Stimulated activated CD4-positive, alpha-beta T cell treated with anti-CD3 and anti-CD28 coated beads, TNF-alpha, amount 100 ng/mL, for 4 hours (primary cell): Measurements from ENCODE around the gene KRT6C.

Experiments used
- DNase-seq, 3 experiments: peaks; one replicate each; pipeline ENCODE4 v3.0.0-alpha.2; 2020; ENCODE audit warnings: low read depth in 3 of 3

The KRT6C gene

DNA sequence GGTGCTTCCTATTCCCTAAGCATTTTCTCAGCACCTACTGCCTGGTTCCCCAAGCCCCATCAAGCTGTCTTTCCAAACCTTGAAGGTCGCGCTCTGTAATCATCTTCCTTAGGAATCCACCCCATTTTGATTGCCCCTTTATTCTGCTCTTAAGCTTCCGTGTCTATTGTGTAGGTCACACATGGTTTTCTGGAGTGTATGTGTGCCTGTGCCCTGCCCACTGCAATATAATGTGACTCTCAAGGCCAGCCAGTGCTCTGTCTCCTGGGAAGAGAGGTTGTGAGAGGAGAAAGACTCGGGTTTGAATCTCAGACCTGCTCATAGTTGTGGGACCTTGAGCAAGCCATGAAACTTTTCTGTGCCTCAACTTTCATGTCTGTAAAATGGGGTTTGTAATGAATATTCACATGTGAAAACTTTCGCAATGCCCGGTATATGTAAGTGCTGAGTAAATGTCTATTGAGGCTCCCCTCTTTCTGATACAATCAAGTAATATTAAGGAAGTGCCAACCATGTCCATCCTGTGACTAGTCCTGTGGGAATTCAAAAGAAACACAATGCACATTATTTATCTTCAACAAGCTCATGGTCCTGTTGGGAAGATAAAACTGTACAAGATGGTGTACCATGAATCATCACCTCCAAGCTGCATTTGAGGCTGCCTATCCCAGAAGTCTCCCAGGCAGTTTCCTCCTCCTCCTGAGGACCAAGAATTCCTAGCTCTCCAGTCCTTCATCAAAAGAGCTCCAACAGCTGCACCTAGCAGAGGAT is 38.7 kb downstream of the KRT6C start:
- no peak for DNase-seq

DNA sequence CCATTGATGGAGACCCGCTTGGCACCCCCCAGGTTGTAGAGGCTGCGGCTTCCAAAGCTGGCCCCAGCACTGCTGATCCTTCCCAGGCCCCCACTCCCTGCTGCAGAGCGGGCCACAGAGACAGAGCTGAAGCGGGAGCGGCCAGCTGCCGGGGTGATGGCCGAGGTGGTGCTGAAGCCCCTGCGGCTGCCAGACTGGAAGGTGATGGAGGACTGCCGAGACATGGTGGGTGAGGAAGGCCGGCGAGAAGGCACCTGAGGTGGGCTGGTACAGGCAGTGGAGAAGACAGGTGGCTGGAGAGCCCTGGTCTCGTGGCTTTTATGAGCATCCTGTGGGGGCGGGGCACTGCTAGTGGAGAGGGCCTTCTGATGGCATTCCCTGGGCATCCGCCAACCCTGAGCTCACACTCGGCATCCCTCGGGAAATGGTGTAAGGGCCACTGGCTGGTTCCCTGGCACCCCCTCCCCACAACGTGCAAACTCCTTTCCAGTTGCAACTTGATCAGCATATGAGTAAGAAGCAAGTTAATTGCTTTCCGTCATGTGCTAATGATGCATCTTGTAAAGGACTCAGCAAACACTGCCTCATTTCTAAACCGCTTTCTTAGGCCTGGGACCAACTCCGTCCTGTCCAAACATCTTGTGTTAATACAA is 39.4 kb downstream of the KRT6C start, which contains the start of gene KRT75:
KRT75 (minus strand) TSS at position 291 of the 653 bp plus-strand sequence; CDS start at position 224, 67 bp downstream.
- DNase-seq: no peak

DNA sequence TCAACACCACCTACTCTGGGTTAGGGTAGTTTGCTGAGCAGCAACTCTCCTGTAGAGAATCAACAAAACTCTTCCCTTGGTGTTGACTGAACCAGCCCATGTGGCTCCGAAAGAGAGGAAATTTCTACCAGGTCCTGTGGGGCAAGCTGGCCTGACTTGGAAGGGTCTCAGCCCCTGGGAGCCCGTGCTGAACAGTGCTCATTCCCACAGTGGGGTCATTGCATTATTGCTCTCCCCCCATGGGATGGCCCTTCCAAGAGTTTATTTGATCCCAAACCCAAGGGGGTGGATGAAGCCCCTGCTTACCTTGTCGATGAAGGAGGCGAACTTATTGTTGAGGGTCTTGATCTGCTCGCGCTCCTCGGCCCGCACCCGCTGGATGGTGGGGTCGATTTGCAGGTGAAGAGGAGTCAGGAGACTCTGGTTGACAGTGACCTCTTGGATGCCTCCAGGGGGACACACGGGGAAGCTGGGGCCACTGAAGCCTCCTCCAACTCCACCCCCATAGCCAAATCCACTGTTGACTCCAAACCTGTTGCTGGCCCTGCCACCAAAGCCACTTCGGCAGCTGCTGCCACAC is 40.0 kb downstream of the KRT6C start:
- no peak for DNase-seq

DNA sequence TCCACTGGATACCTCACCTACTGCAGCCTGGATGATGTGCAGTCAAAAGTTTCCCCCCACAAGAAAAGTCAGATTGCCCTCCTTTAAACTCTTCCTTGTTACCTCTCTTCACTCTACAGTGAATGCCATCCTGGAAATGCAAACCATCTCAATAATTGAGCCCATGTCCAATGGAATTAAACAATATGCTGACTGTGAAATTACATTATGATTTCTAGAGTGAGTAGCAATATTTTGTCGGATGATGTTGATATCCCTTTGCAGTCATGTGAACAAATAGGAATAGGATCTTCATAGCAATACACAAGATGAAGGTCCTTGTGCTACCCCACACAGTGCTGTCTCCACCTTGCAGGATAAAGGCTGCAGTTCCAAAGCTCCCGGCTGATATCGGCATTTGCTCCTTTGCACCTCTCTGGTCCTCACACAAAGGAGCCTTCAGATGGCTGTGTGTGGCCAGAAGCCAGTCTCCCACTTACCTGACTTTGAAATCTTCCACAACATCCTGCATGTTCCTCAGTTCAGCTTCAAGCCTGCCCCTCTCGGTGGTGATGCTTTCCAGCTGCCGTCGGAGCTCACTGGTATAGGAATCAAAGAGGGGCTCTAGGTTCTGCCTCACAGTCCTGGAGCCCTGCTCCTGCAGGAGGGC is 40.9 kb downstream of the KRT6C start:
- DNase-seq: no peak

DNA sequence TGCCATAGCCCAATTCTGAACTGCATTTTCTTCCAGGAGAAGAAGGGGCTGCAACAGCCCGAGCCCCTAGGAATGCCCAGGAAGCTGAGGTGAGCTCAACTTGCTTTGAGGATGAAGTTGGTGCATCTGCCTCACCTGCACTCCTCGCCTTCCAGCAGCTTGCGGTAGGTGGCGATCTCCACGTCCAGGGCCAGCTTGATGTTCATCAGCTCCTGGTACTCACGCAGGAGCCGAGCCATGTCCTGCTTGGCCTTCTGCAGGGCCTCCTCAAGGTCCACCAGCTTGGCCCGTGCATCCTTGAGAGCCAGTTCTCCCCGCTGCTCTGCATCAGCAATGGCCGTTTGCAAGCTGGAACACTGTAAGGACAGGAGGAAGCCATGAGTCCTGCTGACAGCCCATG is 45.5 kb downstream of the KRT6C start:
- DNase-seq: no peak

DNA sequence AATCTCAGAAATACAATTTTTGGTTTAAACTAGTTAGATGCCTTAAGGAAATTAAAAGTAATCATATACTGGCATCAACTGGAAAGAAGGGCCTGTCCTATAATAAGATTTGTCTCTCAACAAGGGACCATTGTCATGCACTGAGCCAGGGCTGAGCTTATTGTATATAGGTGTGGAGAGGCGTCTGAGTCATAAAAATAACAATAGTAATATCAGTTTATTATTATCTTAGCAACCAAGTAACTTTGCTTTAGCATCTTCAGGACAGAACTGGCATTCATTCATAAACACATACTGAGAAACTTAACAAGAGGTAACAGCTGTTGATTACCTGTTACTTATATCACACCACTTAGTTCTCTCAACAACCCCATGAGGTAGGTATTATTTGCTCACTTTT is 46.5 kb downstream of the KRT6C start:
- no peak for DNase-seq

DNA sequence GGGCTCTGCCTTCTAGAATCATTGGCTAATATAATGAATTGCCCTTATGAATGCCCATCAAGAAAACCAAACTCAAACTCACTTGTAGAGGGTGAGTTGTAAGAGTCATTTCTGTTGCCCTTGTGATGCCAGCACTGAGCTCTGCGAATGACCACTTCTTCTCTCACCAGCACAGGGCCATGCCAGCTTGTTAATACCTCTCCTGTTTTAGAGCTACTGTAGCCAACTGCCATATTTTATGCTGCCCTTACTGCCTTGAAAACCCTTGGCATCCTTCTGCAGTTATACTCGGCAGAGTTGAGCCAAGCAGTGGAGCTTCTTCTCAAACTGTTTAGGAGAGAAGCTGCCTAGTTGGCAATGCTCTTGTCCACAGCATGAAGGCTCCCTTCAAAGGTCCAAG is 47.6 kb downstream of the KRT6C start:
- DNase-seq: no peak

DNA sequence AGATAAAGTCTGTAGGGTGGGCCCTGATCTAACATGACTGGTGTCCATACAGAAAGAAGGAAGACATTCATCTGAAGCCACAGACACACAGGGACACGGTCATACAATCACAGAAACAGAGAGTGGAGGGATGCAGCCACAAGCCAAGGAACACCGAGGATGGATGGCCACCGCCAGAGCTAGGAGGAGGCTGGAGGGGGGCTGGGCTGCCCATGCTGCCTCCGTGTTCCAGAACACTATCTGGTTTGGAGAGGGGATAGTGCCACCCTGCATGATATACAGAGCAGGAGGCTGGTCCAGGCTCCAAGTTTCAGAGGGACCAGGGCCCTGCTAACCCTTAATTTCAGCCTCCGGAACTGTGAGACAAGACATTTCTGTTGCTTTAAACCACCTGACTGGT is 48.1 kb downstream of the KRT6C start:
- no peak for DNase-seq

DNA sequence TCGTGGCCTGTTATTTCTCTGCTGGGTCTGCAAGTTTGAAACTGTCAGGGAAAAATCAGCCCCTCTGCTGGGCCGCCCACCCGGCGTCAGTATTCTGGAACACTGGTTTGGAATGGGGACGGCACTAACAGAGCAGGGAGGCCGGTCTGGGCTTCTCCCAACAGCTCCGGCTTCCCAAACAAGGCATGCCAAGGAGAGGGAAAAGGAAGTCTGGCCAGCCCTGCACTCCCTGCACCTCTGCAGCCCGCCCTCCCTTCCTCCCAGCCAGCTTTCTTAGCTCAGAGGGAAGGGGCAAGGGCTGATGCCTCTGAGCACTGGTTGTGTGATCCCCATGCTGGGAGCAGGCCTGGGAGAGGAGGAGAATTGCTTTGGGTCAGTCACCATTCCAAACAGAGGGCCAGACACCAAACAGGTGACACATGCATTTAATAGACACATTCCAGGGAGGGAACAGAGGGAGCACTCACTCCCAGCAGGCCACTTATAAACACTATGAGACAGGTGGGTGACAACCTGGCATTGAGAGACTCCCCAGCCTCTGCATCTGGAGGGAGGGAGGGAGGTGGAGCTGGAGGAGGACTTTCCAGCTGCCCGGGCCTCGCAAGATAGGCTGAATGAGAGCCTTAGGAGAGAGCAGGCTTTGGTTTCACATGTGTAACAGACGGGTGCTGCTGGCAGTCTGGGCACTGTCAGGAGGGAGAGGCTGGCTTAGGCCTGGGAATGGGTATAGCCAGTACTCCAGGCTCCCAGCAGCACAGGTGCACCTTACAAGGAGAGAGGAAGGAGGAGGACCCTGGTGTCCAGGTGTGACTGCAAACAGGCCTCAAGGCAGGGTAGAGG is 49.7 kb downstream of the KRT6C start:
- no peak for DNase-seq

DNA sequence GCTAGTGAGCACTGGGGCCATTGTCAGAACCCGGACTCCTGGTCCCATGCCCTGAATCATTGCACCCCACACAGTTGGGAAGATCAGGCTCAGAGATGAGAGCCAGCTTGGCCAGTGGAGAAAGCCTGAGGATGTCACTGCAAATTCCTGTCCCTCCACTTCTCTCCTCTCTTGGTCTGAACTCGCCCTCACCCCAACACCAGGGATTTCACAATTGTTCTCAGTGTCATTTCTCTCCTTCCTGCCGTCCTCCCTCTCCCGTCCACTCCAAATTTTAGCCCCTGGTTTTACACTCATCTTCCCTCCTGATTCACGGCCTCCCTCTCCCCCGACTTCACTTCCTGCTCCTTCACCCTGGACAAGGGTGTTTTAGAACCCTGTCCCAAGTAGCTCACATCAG is 50.6 kb downstream of the KRT6C start:
- no peak for DNase-seq

DNA sequence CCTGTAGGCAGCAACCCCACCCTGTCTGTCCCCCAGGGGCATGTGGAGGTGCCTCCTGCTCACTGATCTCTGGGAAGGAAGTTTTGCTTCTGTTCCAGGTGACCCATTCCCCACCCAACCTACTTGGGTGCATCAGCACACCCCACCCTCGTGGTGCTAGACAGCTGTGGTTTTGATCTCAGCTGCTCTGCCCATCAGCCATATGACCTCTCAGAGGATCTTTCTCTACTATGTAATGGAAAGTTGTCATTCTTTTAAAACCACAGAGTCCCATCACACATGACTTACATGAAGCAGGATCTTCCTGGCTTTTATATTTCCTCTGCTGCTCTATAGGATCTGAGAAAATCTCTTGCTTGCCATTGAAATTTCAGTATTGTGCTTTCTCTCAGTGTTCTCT is 53.9 kb downstream of the KRT6C start:
- DNase-seq: no peak

DNA sequence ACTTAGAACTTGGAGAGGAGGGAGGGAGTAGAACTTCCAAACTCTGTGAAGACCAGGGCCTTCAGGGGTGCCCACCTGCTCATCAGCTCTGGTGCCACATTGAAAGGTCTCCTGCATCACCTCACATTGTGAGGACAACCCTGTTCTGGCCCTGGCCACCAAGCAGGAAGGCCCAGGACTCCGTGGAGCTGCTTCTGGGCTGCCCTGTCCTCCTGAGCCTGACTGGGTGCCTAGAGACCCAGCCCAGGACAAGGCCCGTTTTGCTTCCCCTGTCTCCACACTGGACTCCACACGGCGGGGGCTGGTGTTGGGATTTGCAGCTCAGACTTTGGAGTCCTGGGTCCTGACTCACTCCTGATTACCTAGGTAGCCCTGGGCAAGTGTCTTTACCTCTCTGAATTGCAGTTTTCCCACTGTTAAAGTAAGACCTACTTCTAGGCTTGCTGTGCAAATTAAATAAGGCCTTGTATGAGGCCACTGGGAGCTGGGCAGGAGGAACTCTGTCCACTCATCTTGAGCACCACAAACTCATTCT is 55.0 kb downstream of the KRT6C start:
- no peak for DNase-seq
